ENCODE results near the gene EPHA3.

Gene EPHA3

GRCh38 chr3:89107461-89108290, at the start of gene EPHA3:
EPHA3 (plus strand) TSS chr3:89107621; CDS start chr3:89107749, 128 bp downstream.
- no peak for DNase-seq (ENCODE audit: low spot score)
- no peak for FAIRE-seq

- DNase-seq (ENCODE audit: low spot score) = no peak
- no peak for FAIRE-seq
These were observed 49.0 kb upstream of the EPHA3 start for GRCh38 chr3:89058371-89058770.

GRCh38 chr3:89059211-89059925, 48.1 kb upstream of the EPHA3 start:
- no peak for FAIRE-seq
- no peak for DNase-seq (ENCODE audit: low spot score)

GRCh38 chr3:89061259-89061658, 46.2 kb upstream of the EPHA3 start:
- FAIRE-seq (no peak), DNase-seq (ENCODE audit: low spot score) (no peak)

- DNase-seq (ENCODE audit: low spot score) = no peak
- no peak for FAIRE-seq
These were observed 39.7 kb upstream of the EPHA3 start for GRCh38 chr3:89067736-89068135.

GRCh38 chr3:89072642-89073041, 34.8 kb upstream of the EPHA3 start:
- FAIRE-seq (no peak), DNase-seq (ENCODE audit: low spot score) (no peak)

- no peak for FAIRE-seq
- no peak for DNase-seq (ENCODE audit: low spot score)
These were observed 27.5 kb upstream of the EPHA3 start for GRCh38 chr3:89079944-89080343.

- no peak for DNase-seq (ENCODE audit: low spot score)
- no peak for FAIRE-seq
These were observed 19.6 kb upstream of the EPHA3 start for GRCh38 chr3:89087851-89088250.

- DNase-seq (ENCODE audit: low spot score) = no peak
- FAIRE-seq = no peak
These were observed 9.2 kb upstream of the EPHA3 start for GRCh38 chr3:89098173-89098572.

- DNase-seq (ENCODE audit: low spot score) (peak; percentile 17), FAIRE-seq (peak; percentile 46)
These were observed 8.3 kb upstream of the EPHA3 start for GRCh38 chr3:89098964-89099585.

- DNase-seq (ENCODE audit: low spot score) (no peak), FAIRE-seq (no peak)
These were observed 6.2 kb upstream of the EPHA3 start for GRCh38 chr3:89101251-89101650.

GRCh38 chr3:89101921-89102320, 5.5 kb upstream of the EPHA3 start:
- no peak for FAIRE-seq

GRCh38 chr3:89104499-89104898, 2.9 kb upstream of the EPHA3 start:
- DNase-seq (ENCODE audit: low spot score) = no peak
- FAIRE-seq = no peak

More at GRCh38 chr3:89101921-89102320, 5.5 kb upstream of the EPHA3 start:
- no peak for DNase-seq (ENCODE audit: low spot score)

- FAIRE-seq (no peak), DNase-seq (ENCODE audit: low spot score) (no peak)
These were observed 1.9 kb upstream of the EPHA3 start for GRCh38 chr3:89105503-89105902.

GRCh38 chr3:89108291-89108550, 800 bp downstream of the EPHA3 start:
- DNase-seq (ENCODE audit: low spot score) (no peak), FAIRE-seq (no peak)

GRCh38 chr3:89113344-89113743, 5.9 kb downstream of the EPHA3 start:
- DNase-seq (ENCODE audit: low spot score) (no peak), FAIRE-seq (no peak)

- DNase-seq (ENCODE audit: low spot score) (no peak), FAIRE-seq (no peak)
These were observed 6.7 kb downstream of the EPHA3 start for GRCh38 chr3:89113893-89114840.

GRCh38 chr3:89114841-89115223, 7.4 kb downstream of the EPHA3 start:
- FAIRE-seq = no peak
- DNase-seq (ENCODE audit: low spot score) = no peak

- DNase-seq (ENCODE audit: low spot score) (no peak), FAIRE-seq (no peak)
These were observed 9.1 kb downstream of the EPHA3 start for GRCh38 chr3:89116476-89116875.

- FAIRE-seq = no peak
- DNase-seq (ENCODE audit: low spot score) = no peak
These were observed 30.6 kb downstream of the EPHA3 start for GRCh38 chr3:89138048-89138447.

- FAIRE-seq = no peak
These were observed 32.4 kb downstream of the EPHA3 start for GRCh38 chr3:89139870-89140269.

More at GRCh38 chr3:89139870-89140269, 32.4 kb downstream of the EPHA3 start:
- no peak for DNase-seq (ENCODE audit: low spot score)
